ENCODE results near the gene ACVRL1. TPM values are rescaled to one million over a fixed set of nuclear protein-coding genes. Genes with fewer than 3 reads are reported as not detected.
A peak's percentile ranks its signal among the peaks of the same experiment; 100 is the strongest.

Gene ACVRL1
- total and polyA plus RNA-seq, 9 of the 15 experiments (the other 6 are each of a cell fraction or from before 2014, with no cell fraction given), result 0.07 to 1.4 (median 0.30) TPM

DNA sequence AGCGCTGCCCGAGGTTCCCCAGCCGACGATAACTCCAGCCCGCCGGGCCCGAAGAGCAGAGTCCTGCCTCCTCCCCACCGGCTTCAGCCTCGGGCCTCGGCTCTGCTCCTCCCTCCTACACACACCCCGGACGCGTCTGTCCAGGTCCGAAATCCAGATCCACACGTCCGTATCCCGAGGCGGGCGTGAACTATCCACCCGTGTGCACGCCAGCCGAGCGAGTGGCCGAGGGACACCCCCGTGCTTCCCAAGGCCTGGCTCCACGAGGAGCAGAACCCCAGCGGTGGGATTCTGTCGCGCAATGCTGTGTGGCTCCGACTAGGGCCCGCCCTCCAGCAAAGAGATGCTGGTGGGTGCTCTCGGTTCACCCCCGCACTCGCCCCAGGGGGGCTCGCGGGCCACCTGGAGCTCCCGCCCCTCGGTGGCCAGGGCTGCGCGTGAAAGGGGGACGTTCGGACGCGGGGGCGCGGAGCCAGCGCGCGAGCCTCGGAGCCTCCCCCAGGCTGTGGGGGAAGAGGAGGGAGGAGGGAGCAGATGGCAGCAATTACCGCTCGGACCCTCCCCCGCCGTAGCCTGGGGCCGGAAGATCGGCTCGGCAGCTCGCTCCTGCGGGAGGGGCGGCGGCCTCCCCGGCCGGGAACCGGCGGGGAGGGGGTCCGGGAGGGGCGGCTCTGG is 38.3 kb upstream of the ACVRL1 start (continued):
- no peak for TF ChIP-seq SMC3 (conservative IDR thresholded peaks at IDR 0.05; ENCODE audit: insufficient read depth, low read depth, low read length)
- TF ChIP-seq BHLHE40 (IDR thresholded peaks at IDR 0.05; ENCODE audit: low read length), result no peak
- no peak for TF ChIP-seq PRDM10 (IDR thresholded peaks at IDR 0.05; ENCODE audit: partially characterized antibody)
- no peak for TF ChIP-seq ZNF785 (CRISPR knock-in tag; IDR thresholded peaks at IDR 0.05)
- no peak for TF ChIP-seq NCOA6 (IDR thresholded peaks at IDR 0.05)
- no peak for TF ChIP-seq HNRNPLL (IDR thresholded peaks at IDR 0.05; ENCODE audit: low read depth, low read length, poor library complexity, severe bottlenecking)
- TF ChIP-seq ZNF766 (CRISPR knock-in tag; conservative IDR thresholded peaks at IDR 0.05), result no peak
- no peak for TF ChIP-seq ZSCAN29 (IDR thresholded peaks at IDR 0.05)
- no peak for TF ChIP-seq EP300 (IDR thresholded peaks at IDR 0.05; ENCODE audit: low read length)
- TF ChIP-seq, protein P1, sequence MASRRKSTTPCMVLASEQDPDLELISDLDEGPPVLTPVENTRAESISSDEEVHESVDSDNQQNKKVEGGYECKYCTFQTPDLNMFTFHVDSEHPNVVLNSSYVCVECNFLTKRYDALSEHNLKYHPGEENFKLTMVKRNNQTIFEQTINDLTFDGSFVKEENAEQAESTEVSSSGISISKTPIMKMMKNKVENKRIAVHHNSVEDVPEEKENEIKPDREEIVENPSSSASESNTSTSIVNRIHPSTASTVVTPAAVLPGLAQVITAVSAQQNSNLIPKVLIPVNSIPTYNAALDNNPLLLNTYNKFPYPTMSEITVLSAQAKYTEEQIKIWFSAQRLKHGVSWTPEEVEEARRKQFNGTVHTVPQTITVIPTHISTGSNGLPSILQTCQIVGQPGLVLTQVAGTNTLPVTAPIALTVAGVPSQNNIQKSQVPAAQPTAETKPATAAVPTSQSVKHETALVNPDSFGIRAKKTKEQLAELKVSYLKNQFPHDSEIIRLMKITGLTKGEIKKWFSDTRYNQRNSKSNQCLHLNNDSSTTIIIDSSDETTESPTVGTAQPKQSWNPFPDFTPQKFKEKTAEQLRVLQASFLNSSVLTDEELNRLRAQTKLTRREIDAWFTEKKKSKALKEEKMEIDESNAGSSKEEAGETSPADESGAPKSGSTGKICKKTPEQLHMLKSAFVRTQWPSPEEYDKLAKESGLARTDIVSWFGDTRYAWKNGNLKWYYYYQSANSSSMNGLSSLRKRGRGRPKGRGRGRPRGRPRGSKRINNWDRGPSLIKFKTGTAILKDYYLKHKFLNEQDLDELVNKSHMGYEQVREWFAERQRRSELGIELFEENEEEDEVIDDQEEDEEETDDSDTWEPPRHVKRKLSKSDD (conservative IDR thresholded peaks at IDR 0.05; ENCODE audit: low read length), result no peak
- TF ChIP-seq ZNF778 (CRISPR knock-in tag; IDR thresholded peaks at IDR 0.05), result no peak
- TF ChIP-seq ZNF347 (CRISPR knock-in tag; IDR thresholded peaks at IDR 0.05; ENCODE audit: low read depth), result no peak
- TF ChIP-seq SAFB (IDR thresholded peaks at IDR 0.05; ENCODE audit: borderline replicate concordance, low read depth, low read length), result 0 out of 2 replicates have a peak, but pooled peaks have one; percentile 30
- no peak for TF ChIP-seq ERF (CRISPR knock-in tag; IDR thresholded peaks at IDR 0.05)
- TF ChIP-seq CBX2 (IDR thresholded peaks at IDR 0.05; ENCODE audit: insufficient read depth, low read length, poor library complexity, severe bottlenecking), result no peak
- TF ChIP-seq NR4A1 (CRISPR knock-in tag; IDR thresholded peaks at IDR 0.05), result no peak
- TF ChIP-seq NR4A1 (tag; IDR thresholded peaks at IDR 0.05), result no peak
- no peak for TF ChIP-seq MEF2D (tag; conservative IDR thresholded peaks at IDR 0.05; ENCODE audit: low read depth)
- TF ChIP-seq, protein P2, sequence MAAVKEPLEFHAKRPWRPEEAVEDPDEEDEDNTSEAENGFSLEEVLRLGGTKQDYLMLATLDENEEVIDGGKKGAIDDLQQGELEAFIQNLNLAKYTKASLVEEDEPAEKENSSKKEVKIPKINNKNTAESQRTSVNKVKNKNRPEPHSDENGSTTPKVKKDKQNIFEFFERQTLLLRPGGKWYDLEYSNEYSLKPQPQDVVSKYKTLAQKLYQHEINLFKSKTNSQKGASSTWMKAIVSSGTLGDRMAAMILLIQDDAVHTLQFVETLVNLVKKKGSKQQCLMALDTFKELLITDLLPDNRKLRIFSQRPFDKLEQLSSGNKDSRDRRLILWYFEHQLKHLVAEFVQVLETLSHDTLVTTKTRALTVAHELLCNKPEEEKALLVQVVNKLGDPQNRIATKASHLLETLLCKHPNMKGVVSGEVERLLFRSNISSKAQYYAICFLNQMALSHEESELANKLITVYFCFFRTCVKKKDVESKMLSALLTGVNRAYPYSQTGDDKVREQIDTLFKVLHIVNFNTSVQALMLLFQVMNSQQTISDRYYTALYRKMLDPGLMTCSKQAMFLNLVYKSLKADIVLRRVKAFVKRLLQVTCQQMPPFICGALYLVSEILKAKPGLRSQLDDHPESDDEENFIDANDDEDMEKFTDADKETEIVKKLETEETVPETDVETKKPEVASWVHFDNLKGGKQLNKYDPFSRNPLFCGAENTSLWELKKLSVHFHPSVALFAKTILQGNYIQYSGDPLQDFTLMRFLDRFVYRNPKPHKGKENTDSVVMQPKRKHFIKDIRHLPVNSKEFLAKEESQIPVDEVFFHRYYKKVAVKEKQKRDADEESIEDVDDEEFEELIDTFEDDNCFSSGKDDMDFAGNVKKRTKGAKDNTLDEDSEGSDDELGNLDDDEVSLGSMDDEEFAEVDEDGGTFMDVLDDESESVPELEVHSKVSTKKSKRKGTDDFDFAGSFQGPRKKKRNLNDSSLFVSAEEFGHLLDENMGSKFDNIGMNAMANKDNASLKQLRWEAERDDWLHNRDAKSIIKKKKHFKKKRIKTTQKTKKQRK (IDR thresholded peaks at IDR 0.05; ENCODE audit: borderline replicate concordance, low read depth, low read length), result no peak
